Peyer's patch (tissue), 4 donors: ENCODE measurements around the gene GLIS1.
A peak's percentile ranks its signal among the peaks of the same experiment; 100 is the strongest.

Experiments used
- CTCF ChIP-seq, 6 experiments: fragments of 450-650 bp in 4 of 6; fragments of 200-600 bp in 2 of 6; sonication (generic) in 1 of 6; IDR thresholded peaks; one replicate each; pipeline ENCODE4 v1.5.1; 2017 to 2019; ENCODE audit warnings: antibody characterized with exemption in 6 of 6, mild to moderate bottlenecking in 3 of 6, moderate library complexity in 1 of 6
- POLR2A ChIP-seq, 2 donors: fragments of 450-650 bp; IDR thresholded peaks; one replicate each; pipeline ENCODE4 v1.5.1; 2017; ENCODE audit warnings: antibody characterized with exemption in 2 of 2, mild to moderate bottlenecking in 2 of 2, moderate library complexity in 2 of 2

GRCh38 chr1:53485478-53486394 lies 253.2 kb downstream of the GLIS1 start:
- peak; percentile 21 to 77 (median 68) for TF ChIP-seq CTCF (IDR thresholded peaks at IDR 0.05)
- TF ChIP-seq POLR2A (IDR thresholded peaks at IDR 0.05): no peak
